Hematopoietic multipotent progenitor cell treated with erythropoietin and hydrocortisone succinate and interleukin-3 and kit ligand, for 15 days (in vitro differentiated cells): ENCODE results near the gene CRLF1.

Source experiments
- DNase-seq: peaks from one replicate; pipeline ENCODE4 v3.0.0-alpha.2; 2015; ENCODE audit warnings: low spot score

The CRLF1 gene

DNA sequence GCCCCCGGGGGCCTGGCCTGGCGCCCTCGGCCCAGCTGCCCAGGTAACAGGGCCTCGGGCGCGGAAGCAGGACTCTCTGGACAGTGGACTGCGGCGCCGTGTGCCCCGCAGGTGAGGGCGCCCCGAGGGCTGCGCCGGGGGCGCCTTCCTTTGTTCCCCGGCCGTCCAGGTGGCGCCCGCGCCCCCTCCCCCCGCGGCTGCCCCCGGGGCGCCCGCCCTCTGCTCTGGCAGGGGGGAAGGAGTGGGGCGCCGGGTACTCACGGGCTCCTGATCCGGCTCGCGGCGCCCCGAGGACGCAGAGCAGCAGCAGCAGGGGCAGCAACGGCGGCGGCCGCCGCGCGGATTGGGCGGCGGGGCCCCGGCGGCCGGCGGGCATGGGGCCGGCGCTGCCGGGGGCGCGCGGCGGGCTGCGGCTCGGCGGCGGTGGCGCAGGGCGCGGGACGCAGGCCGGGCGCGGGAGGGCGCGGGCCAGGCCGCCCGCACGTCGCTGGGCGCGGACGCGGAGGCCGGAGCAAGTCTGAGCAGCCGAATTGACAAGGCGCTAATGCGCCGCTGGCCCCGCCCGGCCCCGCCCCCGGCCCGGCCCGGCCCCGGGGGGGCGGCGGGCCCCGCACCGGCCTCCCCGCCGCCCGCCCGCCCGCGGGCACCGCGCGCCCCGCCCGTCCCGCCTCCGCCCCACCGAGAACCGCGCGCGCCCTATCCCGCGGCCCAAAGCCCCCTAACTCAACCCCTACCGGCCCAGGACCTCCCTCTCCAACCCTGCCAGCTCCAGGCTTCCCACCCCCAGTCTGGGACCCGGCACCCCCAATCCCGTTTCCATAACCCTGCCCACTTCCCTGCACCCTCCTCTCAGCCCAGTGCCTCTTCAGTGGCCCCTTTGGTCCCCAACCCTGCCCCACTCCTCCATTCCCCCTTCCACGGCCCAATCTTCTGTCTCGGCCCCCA lies at the start of gene CRLF1:
Gene CRLF1, minus strand, starts transcription at position 519 of the 945 bp plus-strand sequence. Its CDS starts 143 bp downstream, at position 376.
- no peak for DNase-seq

DNA sequence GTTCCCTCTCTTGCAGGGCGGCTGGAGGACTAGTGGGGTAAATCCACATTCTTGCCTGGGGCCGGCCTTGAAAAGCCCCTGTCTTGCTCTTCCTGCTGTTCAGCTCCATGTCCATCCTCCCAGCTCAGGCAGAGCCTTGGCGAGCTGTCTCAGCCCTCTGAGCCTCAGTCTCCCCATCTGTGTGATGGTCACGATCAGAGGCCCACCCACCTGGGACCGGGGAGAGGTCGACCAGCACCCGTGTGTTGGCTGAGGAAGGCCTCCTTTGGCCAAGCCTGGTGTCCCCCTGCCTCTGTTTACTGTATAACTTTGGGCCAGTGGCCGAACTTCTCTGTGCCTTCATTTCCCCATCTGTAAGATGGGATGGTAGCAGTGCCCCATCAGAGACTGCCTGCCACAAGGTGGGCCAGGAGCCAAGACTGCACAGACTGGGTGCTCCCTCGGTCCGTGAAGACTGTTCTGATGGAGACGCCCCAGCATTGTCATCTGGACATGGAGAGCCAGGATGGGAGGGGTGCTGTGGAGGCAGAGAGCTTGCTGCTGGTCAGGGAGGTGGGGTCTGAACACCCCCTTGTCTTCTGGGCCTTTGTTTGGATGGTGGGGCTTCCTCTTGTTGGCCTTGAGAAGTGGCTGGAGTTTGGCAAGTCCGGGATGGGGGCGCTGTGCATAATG lies 48.7 kb upstream of the CRLF1 start:
- no peak for DNase-seq

- DNase-seq: no peak
Measured at GRCh38 chr19:18654469-18654868, 47.9 kb upstream of the CRLF1 start.

GRCh38 chr19:18653853-18654252 lies 47.3 kb upstream of the CRLF1 start:
- no peak for DNase-seq

GRCh38 chr19:18651733-18652132 lies 45.1 kb upstream of the CRLF1 start:
- DNase-seq: no peak

GRCh38 chr19:18651300-18651699 lies 44.7 kb upstream of the CRLF1 start:
- DNase-seq: no peak

DNA sequence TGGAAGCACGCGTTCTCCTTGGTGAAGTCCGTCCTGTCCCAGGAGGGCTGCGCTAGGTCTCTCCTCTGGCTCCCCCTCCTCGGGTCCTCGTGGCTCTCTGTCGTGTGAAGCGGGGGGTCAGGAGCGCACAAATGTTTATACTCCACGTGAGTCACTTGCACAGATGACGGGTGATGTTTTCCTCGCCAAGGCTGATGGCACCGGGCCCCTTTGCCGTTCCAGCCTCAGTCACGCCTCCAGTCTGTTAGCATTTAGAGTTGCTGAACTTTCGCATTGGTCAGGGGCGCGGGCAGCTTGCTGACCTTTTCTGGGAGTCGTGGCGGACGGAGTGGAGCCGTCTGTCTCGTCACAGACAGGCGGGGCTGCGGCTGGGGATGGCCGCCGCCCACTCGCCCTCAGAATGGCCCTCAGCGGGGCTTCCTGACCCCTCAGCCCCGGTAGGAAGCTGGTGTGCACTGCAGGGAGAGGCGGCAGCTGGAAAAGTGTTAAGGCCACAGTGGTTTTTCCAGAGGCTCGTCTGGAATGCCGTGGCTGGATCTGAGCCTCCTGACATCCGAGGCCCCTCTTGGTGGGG lies 44.0 kb upstream of the CRLF1 start:
- no peak for DNase-seq

DNA sequence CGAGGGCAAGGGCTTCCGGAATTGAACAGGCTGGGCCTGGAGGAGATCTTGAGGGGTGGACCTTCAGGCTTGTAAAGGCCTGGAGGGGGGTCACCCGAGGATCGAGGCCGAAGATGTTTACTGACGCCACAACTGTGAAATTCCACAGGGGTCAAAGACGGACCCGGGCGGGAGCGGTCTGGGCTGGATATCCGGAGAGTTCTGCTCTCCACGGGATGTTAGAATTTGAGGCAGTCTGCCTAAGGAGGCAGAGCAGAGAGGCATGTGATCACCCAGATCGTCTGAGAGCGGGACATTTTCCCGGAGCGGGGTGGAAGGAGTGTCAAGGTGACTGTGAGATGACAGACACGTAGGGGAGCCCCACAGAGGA lies 43.4 kb upstream of the CRLF1 start:
- no peak for DNase-seq

- no peak for DNase-seq
Measured at GRCh38 chr19:18649371-18650020, 42.9 kb upstream of the CRLF1 start.

GRCh38 chr19:18648973-18649315 lies 42.3 kb upstream of the CRLF1 start:
- DNase-seq: no peak

DNA sequence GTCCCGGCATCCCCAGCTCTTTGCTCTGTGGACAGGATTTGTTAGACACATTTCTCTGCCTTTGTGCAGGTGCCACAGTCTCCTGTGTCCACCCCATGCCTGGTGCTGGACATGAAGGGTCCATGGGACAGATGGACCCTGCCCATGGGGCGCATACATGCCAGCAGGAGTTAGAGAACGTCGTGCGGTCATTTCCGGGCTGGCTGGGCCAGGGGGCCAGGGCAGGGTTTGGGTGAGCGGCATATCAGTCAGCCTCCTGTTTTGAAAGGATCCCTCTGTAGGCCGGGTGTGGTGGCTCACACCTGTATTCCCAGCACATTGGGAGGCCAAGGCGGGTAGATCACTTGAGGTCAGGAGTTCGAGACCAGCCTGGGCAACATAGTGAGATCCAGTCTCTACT lies 41.2 kb upstream of the CRLF1 start:
- DNase-seq: no peak

GRCh38 chr19:18647371-18647767 lies 40.8 kb upstream of the CRLF1 start:
- no peak for DNase-seq

DNA sequence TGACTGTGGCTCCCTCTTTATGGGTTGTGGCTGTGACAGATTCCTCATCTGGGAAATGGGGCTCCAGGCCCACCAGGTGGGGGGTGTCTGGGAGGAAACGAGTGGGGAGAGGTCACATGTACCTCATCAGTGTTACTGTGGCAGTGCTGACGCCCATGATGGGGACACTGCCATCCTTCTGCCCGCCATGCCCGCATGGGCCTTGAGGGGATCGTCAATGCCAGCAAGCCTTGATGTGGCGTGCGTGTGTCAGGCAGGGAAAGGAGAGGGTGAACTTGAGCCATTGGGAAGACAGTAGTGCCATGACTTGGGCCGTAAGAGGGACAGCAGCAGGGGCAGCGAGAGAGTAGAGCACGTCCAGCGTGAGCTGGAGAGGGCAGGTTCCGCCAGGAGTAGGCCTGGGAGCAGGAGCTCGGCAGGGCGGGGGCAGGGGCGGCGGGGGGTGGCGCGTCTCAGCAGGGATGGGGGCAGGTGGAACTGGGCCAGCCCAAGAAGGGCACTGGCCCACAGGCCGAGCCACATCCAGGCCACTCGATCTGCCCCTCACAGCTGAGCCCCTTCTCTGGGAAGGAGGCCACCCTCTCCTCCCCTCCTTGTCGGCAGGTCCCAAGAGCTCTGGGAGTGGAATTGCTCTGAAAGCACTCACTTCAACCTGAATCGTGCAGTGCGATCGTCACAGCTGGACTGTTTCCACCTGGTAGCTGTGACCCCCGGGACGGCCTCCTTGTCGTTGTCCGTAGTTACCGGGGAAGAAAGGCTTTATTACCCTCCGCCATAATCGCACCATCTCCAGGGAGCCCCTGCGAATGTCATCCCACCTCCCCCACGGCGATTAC lies 40.2 kb upstream of the CRLF1 start:
- no peak for DNase-seq

DNA sequence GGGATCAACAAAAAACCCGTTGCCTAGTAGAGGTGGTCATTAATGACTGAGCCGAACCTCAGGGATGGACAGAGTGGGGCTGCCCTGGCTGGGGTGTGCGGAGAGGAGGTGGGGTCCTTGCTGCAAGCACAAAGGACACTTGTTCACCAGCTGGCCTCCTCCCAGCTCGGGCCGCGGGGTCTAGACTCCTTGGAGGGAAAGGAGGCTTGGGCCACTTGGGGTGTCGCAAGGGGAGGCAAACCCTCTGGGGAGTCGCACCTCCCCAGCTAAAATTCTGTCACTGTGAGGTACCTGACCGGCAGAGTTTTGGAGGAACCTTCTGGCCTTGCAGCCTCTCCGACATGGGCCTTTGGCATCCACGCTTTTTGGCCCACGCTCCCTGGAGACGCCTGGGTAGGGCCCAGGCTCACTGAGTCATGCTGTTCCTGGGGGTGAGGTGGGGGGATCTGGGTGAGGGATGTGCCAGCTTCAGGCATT lies 38.5 kb upstream of the CRLF1 start:
- DNase-seq: no peak

- no peak for DNase-seq
Measured at GRCh38 chr19:18644196-18645034, 37.8 kb upstream of the CRLF1 start.

DNA sequence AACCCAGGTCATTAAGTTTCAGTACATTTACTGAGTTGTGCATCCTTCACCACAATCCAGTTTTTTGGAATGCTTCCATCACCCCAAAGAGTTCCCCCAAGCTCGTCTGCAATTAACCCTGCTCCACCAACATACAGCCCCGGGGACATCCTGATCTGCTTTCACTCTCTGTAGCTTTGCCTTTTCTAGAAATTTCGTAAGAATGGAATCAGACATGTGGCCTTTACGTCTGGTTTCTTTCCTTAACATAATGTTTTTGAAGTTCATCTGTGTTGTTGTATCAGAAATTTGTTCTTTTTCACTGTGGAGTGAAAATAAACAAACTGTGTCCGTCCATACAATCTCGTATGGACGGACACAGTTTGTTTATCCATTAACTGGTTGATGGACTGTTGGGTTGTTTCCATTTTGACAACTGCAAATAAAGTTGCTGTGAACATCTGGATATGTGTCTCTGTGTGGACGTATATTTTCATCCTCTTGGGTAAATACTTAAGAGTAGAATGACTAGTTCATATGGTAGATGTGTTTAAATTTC lies 33.2 kb upstream of the CRLF1 start:
- no peak for DNase-seq

GRCh38 chr19:18637673-18638630 lies 31.4 kb upstream of the CRLF1 start:
- no peak for DNase-seq

DNA sequence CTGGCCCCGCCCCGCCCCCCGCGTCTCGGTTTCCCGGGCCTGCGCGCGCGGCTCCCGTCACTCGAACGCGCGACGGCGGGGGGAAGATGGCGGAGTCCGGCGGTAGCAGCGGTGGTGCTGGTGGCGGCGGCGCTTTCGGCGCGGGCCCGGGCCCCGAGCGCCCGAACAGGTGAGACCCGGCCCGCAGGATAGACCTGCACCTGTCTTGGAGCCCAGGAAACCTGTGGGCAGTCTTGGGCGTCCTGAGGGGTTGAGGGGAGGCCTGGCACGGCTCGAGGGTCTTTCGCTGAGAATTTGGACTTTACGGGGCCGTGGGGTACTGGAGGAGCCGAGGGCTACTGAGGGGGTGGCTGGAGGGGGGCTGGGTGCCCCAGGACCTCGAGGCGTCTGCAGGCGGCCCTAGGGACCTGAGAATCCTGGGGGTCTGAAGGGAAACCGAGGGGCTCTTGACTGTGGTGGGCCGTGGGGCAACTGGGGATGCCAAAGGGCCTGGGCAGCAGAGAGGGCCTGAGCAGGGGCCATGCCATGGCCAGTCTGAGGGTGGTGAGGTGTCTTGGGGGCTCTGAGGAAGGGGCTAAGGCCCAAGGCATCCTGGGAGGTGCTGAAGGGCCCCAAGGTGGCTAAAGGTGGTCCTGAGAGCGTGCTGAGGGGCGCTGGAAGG lies 30.5 kb upstream of the CRLF1 start, which contains the start of gene KLHL26:
Gene KLHL26, plus strand, starts transcription at position 60 of the 661 bp plus-strand sequence. Its CDS starts 27 bp downstream, at position 87.
- DNase-seq: no peak
